ENCODE data around the gene TMEM171. TPM values are rescaled to one million over a fixed set of nuclear protein-coding genes. Genes with fewer than 3 reads are reported as not detected.

TMEM171 gene
- total and polyA plus RNA-seq, 2 experiments from 2014 or later: 1.9 to 2.9 TPM

DNA sequence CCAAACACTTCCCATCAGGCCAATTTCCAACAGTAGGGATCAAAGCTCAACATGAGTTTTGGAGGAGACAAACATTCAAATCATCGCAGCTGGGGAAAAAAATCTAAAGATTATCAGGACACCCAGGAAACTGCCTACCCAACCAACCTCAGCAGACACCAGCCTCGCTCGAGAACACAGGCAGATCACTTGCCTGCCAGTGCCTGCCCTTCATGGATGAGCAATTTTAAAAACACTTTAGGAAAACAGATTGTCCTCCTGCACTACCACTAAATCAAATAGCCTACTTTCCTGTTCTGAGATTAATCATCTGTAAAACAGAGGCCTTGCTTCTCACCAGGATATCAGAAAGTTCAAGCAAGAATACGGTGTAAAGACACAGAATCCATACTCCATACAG lies 37.9 kb downstream of the TMEM171 start (continued):
- TF ChIP-seq, protein P1, sequence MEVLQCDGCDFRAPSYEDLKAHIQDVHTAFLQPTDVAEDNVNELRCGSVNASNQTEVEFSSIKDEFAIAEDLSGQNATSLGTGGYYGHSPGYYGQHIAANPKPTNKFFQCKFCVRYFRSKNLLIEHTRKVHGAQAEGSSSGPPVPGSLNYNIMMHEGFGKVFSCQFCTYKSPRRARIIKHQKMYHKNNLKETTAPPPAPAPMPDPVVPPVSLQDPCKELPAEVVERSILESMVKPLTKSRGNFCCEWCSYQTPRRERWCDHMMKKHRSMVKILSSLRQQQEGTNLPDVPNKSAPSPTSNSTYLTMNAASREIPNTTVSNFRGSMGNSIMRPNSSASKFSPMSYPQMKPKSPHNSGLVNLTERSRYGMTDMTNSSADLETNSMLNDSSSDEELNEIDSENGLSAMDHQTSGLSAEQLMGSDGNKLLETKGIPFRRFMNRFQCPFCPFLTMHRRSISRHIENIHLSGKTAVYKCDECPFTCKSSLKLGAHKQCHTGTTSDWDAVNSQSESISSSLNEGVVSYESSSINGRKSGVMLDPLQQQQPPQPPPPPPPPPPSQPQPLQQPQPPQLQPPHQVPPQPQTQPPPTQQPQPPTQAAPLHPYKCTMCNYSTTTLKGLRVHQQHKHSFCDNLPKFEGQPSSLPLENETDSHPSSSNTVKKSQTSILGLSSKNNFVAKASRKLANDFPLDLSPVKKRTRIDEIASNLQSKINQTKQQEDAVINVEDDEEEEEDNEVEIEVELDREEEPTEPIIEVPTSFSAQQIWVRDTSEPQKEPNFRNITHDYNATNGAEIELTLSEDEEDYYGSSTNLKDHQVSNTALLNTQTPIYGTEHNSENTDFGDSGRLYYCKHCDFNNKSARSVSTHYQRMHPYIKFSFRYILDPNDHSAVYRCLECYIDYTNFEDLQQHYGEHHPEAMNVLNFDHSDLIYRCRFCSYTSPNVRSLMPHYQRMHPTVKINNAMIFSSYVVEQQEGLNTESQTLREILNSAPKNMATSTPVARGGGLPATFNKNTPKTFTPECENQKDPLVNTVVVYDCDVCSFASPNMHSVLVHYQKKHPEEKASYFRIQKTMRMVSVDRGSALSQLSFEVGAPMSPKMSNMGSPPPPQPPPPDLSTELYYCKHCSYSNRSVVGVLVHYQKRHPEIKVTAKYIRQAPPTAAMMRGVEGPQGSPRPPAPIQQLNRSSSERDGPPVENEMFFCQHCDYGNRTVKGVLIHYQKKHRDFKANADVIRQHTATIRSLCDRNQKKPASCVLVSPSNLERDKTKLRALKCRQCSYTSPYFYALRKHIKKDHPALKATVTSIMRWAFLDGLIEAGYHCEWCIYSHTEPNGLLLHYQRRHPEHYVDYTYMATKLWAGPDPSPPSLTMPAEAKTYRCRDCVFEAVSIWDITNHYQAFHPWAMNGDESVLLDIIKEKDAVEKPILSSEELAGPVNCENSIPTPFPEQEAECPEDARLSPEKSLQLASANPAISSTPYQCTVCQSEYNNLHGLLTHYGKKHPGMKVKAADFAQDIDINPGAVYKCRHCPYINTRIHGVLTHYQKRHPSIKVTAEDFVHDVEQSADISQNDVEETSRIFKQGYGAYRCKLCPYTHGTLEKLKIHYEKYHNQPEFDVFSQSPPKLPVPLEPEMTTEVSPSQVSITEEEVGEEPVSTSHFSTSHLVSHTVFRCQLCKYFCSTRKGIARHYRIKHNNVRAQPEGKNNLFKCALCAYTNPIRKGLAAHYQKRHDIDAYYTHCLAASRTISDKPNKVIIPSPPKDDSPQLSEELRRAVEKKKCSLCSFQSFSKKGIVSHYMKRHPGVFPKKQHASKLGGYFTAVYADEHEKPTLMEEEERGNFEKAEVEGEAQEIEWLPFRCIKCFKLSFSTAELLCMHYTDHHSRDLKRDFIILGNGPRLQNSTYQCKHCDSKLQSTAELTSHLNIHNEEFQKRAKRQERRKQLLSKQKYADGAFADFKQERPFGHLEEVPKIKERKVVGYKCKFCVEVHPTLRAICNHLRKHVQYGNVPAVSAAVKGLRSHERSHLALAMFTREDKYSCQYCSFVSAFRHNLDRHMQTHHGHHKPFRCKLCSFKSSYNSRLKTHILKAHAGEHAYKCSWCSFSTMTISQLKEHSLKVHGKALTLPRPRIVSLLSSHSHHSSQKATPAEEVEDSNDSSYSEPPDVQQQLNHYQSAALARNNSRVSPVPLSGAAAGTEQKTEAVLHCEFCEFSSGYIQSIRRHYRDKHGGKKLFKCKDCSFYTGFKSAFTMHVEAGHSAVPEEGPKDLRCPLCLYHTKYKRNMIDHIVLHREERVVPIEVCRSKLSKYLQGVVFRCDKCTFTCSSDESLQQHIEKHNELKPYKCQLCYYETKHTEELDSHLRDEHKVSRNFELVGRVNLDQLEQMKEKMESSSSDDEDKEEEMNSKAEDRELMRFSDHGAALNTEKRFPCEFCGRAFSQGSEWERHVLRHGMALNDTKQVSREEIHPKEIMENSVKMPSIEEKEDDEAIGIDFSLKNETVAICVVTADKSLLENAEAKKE (CRISPR knock-in tag; IDR thresholded peaks at IDR 0.05): no peak
- TF ChIP-seq, protein P2, sequence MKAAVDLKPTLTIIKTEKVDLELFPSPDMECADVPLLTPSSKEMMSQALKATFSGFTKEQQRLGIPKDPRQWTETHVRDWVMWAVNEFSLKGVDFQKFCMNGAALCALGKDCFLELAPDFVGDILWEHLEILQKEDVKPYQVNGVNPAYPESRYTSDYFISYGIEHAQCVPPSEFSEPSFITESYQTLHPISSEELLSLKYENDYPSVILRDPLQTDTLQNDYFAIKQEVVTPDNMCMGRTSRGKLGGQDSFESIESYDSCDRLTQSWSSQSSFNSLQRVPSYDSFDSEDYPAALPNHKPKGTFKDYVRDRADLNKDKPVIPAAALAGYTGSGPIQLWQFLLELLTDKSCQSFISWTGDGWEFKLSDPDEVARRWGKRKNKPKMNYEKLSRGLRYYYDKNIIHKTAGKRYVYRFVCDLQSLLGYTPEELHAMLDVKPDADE (IDR thresholded peaks at IDR 0.05): no peak
- TF ChIP-seq POLR2AphosphoS5 (IDR thresholded peaks at IDR 0.05; ENCODE audit: low read depth) (no peak), STAT1 (IDR thresholded peaks at IDR 0.05; ENCODE audit: unreplicated experiment) (no peak), ZNF114 (CRISPR knock-in tag; IDR thresholded peaks at IDR 0.05) (no peak), ZNF331 (CRISPR knock-in tag; IDR thresholded peaks at IDR 0.05; ENCODE audit: low read depth) (no peak), EZH2 (IDR thresholded peaks at IDR 0.05; ENCODE audit: low read depth, unreplicated experiment) (no peak), JUNB (IDR thresholded peaks at IDR 0.05; ENCODE audit: unreplicated experiment) (no peak), CREB1 (CRISPR knock-in tag; IDR thresholded peaks at IDR 0.05; ENCODE audit: low read depth) (no peak), NANOG (IDR thresholded peaks at IDR 0.05; ENCODE audit: borderline replicate concordance) (no peak), EZH2phosphoT487 (IDR thresholded peaks at IDR 0.05; ENCODE audit: unreplicated experiment) (no peak)
- TF ChIP-seq, protein P3, sequence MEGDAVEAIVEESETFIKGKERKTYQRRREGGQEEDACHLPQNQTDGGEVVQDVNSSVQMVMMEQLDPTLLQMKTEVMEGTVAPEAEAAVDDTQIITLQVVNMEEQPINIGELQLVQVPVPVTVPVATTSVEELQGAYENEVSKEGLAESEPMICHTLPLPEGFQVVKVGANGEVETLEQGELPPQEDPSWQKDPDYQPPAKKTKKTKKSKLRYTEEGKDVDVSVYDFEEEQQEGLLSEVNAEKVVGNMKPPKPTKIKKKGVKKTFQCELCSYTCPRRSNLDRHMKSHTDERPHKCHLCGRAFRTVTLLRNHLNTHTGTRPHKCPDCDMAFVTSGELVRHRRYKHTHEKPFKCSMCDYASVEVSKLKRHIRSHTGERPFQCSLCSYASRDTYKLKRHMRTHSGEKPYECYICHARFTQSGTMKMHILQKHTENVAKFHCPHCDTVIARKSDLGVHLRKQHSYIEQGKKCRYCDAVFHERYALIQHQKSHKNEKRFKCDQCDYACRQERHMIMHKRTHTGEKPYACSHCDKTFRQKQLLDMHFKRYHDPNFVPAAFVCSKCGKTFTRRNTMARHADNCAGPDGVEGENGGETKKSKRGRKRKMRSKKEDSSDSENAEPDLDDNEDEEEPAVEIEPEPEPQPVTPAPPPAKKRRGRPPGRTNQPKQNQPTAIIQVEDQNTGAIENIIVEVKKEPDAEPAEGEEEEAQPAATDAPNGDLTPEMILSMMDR (conservative IDR thresholded peaks at IDR 0.05; ENCODE audit: low read depth in 2 of 2): no peak
